ENCODE results near the gene EXOC3.

Gene EXOC3

GRCh38 chr5:428219-428618 is 14.8 kb upstream of the EXOC3 start:
- TF ChIP-seq EZH2 (IDR thresholded peaks at IDR 0.05; ENCODE audit: borderline replicate concordance, low read length): no peak
- TF ChIP-seq, protein P1, sequence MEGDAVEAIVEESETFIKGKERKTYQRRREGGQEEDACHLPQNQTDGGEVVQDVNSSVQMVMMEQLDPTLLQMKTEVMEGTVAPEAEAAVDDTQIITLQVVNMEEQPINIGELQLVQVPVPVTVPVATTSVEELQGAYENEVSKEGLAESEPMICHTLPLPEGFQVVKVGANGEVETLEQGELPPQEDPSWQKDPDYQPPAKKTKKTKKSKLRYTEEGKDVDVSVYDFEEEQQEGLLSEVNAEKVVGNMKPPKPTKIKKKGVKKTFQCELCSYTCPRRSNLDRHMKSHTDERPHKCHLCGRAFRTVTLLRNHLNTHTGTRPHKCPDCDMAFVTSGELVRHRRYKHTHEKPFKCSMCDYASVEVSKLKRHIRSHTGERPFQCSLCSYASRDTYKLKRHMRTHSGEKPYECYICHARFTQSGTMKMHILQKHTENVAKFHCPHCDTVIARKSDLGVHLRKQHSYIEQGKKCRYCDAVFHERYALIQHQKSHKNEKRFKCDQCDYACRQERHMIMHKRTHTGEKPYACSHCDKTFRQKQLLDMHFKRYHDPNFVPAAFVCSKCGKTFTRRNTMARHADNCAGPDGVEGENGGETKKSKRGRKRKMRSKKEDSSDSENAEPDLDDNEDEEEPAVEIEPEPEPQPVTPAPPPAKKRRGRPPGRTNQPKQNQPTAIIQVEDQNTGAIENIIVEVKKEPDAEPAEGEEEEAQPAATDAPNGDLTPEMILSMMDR (IDR thresholded peaks at IDR 0.05; ENCODE audit: low read length): no peak
- H3K4me3 ChIP-seq (ENCODE audit: low read depth, low read length, poor library complexity, severe bottlenecking): no peak overlapping the region
- no peaks in the 10 kb centered on the region for H3F3A ChIP-seq (ENCODE audit: insufficient read depth, low read length)
- no peaks in the 10 kb centered on the region for H3K9me2 ChIP-seq (ENCODE audit: low read depth, low read length)
- peaks cover 36% of the 10 kb centered on the region for H3K4me1 ChIP-seq (ENCODE audit: insufficient read depth, low read length, severe bottlenecking)
- H3K4me2 ChIP-seq (ENCODE audit: low read length): no peak overlapping the region
- H3K27ac ChIP-seq (ENCODE audit: low read depth, low read length, poor library complexity, severe bottlenecking): no peak overlapping the region
- no peaks in the 10 kb centered on the region for H3K9me3 ChIP-seq (ENCODE audit: low read length)
- no peak overlapping the region for H2AFZ ChIP-seq (ENCODE audit: low read length)
- no peaks in the 10 kb centered on the region for H3K79me2 ChIP-seq (ENCODE audit: insufficient read depth, low read length)
- no peaks in the 10 kb centered on the region for H4K20me1 ChIP-seq (ENCODE audit: insufficient read depth, low read length)
- H3K9ac ChIP-seq (ENCODE audit: low read length): no peak overlapping the region
- H3K36me3 ChIP-seq (ENCODE audit: insufficient read depth, low read length): peaks cover 14% of the 10 kb centered on the region
- no peaks in the 10 kb centered on the region for H3K27me3 ChIP-seq (ENCODE audit: insufficient read depth, low read length)

- Histone ChIP-seq H3K9me3 (ENCODE audit: low read length) (no peaks in the 10 kb centered on the region), H3F3A (ENCODE audit: insufficient read depth, low read length) (no peaks in the 10 kb centered on the region), H4K20me1 (ENCODE audit: insufficient read depth, low read length) (no peaks in the 10 kb centered on the region), H3K27ac (ENCODE audit: low read depth, low read length, poor library complexity, severe bottlenecking) (no peak overlapping the region), H3K9me2 (ENCODE audit: low read depth, low read length) (no peaks in the 10 kb centered on the region), H2AFZ (ENCODE audit: low read length) (no peak overlapping the region), H3K27me3 (ENCODE audit: insufficient read depth, low read length) (no peaks in the 10 kb centered on the region), H3K4me1 (ENCODE audit: insufficient read depth, low read length, severe bottlenecking) (peaks cover 29% of the 10 kb centered on the region), H3K9ac (ENCODE audit: low read length) (no peak overlapping the region), H3K4me2 (ENCODE audit: low read length) (no peak overlapping the region), H3K36me3 (ENCODE audit: insufficient read depth, low read length) (peaks cover 14% of the 10 kb centered on the region), H3K79me2 (ENCODE audit: insufficient read depth, low read length) (no peaks in the 10 kb centered on the region), H3K4me3 (ENCODE audit: low read depth, low read length, poor library complexity, severe bottlenecking) (no peak overlapping the region)
- no peak for TF ChIP-seq EZH2 (IDR thresholded peaks at IDR 0.05; ENCODE audit: borderline replicate concordance, low read length)
- TF ChIP-seq, protein P1 (IDR thresholded peaks at IDR 0.05; ENCODE audit: low read length): no peak
Measured at GRCh38 chr5:428754-429452, 14.1 kb upstream of the EXOC3 start.

DNA sequence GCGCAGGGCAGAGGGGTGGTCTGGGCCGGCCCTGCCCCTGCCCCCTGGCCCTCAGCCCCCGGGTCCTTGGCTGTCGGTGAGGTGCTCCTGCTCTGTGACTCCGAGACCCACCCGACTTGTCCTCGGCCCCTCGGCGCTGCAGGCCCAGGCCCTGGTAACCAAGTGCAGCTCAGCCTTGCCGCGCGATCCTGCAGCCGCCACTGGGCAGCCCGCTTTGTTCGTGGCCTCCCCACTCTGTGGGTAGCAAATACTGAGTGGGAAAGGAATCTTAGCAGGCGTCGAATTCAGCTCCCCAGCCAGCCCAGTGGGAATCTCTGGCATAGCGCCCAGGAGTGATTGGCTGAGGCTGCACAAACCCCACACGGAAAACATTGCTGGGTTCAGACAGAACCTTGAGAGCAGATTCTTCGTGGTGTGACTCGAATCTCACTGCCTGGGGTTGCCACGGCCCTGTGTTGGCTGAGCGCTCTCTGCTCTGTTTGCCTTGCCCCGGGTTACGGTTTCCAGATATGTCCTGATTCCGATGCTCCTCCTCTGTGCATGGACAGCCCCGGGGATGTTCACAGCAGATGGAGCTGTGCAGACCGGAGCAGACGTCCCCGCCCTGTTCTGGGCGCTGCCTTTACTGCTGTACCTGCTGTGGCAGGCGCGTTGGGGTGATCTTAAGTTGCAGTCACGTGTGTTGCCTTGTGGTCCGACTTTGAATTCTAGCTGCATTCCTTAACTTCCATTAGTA is 13.4 kb upstream of the EXOC3 start:
- Histone ChIP-seq H3K79me2 (ENCODE audit: insufficient read depth, low read length) (no peaks in the 10 kb centered on the region), H3K36me3 (ENCODE audit: insufficient read depth, low read length) (peaks cover 14% of the 10 kb centered on the region), H3K4me3 (ENCODE audit: low read depth, low read length, poor library complexity, severe bottlenecking) (no peak overlapping the region), H2AFZ (ENCODE audit: low read length) (no peak overlapping the region), H3K4me2 (ENCODE audit: low read length) (no peak overlapping the region), H3K9me3 (ENCODE audit: low read length) (no peaks in the 10 kb centered on the region), H3K9ac (ENCODE audit: low read length) (no peak overlapping the region), H3F3A (ENCODE audit: insufficient read depth, low read length) (no peaks in the 10 kb centered on the region), H3K27me3 (ENCODE audit: insufficient read depth, low read length) (no peaks in the 10 kb centered on the region), H3K4me1 (ENCODE audit: insufficient read depth, low read length, severe bottlenecking) (peaks cover 22% of the 10 kb centered on the region), H3K27ac (ENCODE audit: low read depth, low read length, poor library complexity, severe bottlenecking) (no peak overlapping the region), H3K9me2 (ENCODE audit: low read depth, low read length) (no peaks in the 10 kb centered on the region), H4K20me1 (ENCODE audit: insufficient read depth, low read length) (no peaks in the 10 kb centered on the region)
- TF ChIP-seq, protein P1 (IDR thresholded peaks at IDR 0.05; ENCODE audit: low read length): no peak
- no peak for TF ChIP-seq EZH2 (IDR thresholded peaks at IDR 0.05; ENCODE audit: borderline replicate concordance, low read length)

Data from OCI-LY1 (cell line).